Gastrocnemius medialis (tissue), 4 donors: Measurements from ENCODE around the gene SMYD3. TPM values are rescaled to one million over a fixed set of nuclear protein-coding genes. Genes with fewer than 3 reads are reported as not detected.

ENCODE experiments used
- ATAC-seq, 2 donors: fragments of 150-250 bp; one replicate each; pipeline ENCODE4 v1.9.1; 2016
- DNase-seq, 2 donors: peaks; one replicate each; pipeline ENCODE4 v3.0.0-alpha.2; 2019
- H3K27ac ChIP-seq, 4 donors: fragments of 200-600 bp; sonication (generic); 1 replicate in 1 of 4; 2 replicates in 3 of 4; pipeline ENCODE4 v1.5.1; 2016 to 2018; ENCODE audit warnings: mild to moderate bottlenecking in 2 of 4, moderate library complexity in 1 of 4
- H3K27me3 ChIP-seq, 3 donors: fragments of 200-600 bp; sonication (generic) in 2 of 3; 1 replicate in 1 of 3; 2 replicates in 2 of 3; pipeline versions ENCODE4 v1.5.1 to v1.6.0; 2016 to 2019; ENCODE audit warnings: mild to moderate bottlenecking in 1 of 3, moderate library complexity in 1 of 3
- H3K36me3 ChIP-seq, 2 donors: fragments of 200-600 bp; sonication (generic) in 1 of 2; one replicate each; pipeline ENCODE4 v1.5.1; 2017 to 2018
- H3K4me1 ChIP-seq, 2 donors: fragments of 200-600 bp; sonication (generic) in 1 of 2; one replicate each; pipeline ENCODE4 v1.5.1; 2016 to 2017; ENCODE audit warnings: mild to moderate bottlenecking in 2 of 2
- H3K4me3 ChIP-seq, 4 donors: fragments of 200-600 bp; sonication (generic) in 3 of 4; 1 replicate in 1 of 4; 2 replicates in 3 of 4; pipeline ENCODE4 v1.5.1; 2016 to 2019; ENCODE audit warnings: mild to moderate bottlenecking in 2 of 4
- H3K9me3 ChIP-seq, 3 donors: fragments of 200-600 bp; sonication (generic) in 2 of 3; 1 replicate in 1 of 3; 2 replicates in 2 of 3; pipeline ENCODE4 v1.5.1; 2016 to 2019
- POLR2A ChIP-seq, 2 donors: fragments of 450-650 bp; IDR thresholded peaks; one replicate each; pipeline ENCODE4 v1.6.1; 2017; ENCODE audit warnings: antibody characterized with exemption in 2 of 2, mild to moderate bottlenecking in 2 of 2, moderate library complexity in 2 of 2
- in situ Hi-C, 4 donors: fragments of 200-750 bp; cut with MboI; loops; one replicate each; pipeline versions ENCODE4 v1.15.0 to v1.8.0; 2017; ENCODE audit warnings: low sequenced_read_pairs in 4 of 4
- intact Hi-C: fragments of 100-400 bp; cut with DNase I; formaldehyde crosslinking; loops from one replicate; pipeline ENCODE4 v1.15.1; 2023; ENCODE audit warnings: low total_unique reads
- total RNA-seq, 4 donors: library from RNA; depleted of rRNA; stranded (reverse); fragments of >200 nt; gene quantifications; one replicate each; pipeline versions ENCODE4 v1.1.0 to v1.2.3, GENCODE V29; 2016
- TF ChIP-seq, protein P1 (sequence below), 5 experiments: fragments of 450-650 bp in 3 of 5; fragments of 200-600 bp in 2 of 5; sonication (generic) in 2 of 5; IDR thresholded peaks in 4 of 5; conservative IDR thresholded peaks in 1 of 5; 1 replicate in 4 of 5; 2 replicates in 1 of 5; pipeline ENCODE4 v1.5.1; 2016 to 2019; ENCODE audit warnings: antibody characterized with exemption in 5 of 5, mild to moderate bottlenecking in 3 of 5, moderate library complexity in 3 of 5

SMYD3 gene
- total RNA-seq, 4 donors from 2014 or later: 4.4 to 10.3 (median 6.3) TPM

DNA sequence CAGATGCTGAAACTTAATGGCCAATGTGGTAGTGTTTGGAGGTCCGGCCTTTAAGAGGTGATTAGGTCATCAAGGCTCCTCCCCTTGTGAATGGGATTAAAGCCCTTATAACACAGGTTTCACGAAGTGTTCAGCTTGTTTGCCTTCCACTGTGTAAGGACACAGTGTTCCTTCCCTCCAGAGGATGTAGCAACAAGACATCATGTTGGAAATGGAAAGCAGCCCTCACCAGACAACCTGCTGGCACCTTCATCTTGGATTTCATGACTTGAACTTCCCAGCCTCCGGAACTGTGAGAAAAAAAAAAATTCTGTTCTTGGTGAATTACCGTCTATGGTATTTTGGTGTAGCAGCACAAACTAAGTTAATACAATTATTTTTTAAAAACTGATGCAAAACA, 738.5 kb downstream of the SMYD3 start:
- no peaks in the 10 kb centered on the region for H3K9me3 ChIP-seq
- intact Hi-C loops (no loop called here), in situ Hi-C loops (no loop called here)
- peaks cover 0 to 5% of the 10 kb centered on the region in 2 donors for H3K36me3 ChIP-seq
- H3K4me1 ChIP-seq: no peaks in the 10 kb centered on the region
- H3K27me3 ChIP-seq: no peaks in the 10 kb centered on the region
- no peak for TF ChIP-seq POLR2A (IDR thresholded peaks at IDR 0.05)
- TF ChIP-seq, protein P1, sequence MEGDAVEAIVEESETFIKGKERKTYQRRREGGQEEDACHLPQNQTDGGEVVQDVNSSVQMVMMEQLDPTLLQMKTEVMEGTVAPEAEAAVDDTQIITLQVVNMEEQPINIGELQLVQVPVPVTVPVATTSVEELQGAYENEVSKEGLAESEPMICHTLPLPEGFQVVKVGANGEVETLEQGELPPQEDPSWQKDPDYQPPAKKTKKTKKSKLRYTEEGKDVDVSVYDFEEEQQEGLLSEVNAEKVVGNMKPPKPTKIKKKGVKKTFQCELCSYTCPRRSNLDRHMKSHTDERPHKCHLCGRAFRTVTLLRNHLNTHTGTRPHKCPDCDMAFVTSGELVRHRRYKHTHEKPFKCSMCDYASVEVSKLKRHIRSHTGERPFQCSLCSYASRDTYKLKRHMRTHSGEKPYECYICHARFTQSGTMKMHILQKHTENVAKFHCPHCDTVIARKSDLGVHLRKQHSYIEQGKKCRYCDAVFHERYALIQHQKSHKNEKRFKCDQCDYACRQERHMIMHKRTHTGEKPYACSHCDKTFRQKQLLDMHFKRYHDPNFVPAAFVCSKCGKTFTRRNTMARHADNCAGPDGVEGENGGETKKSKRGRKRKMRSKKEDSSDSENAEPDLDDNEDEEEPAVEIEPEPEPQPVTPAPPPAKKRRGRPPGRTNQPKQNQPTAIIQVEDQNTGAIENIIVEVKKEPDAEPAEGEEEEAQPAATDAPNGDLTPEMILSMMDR (IDR thresholded peaks at IDR 0.05 in 4 of 5, conservative IDR thresholded peaks at IDR 0.05 in 1 of 5): no peak
- DNase-seq: no peak
- ATAC-seq: no peak
- H3K4me3 ChIP-seq: no peak overlapping the region
- H3K27ac ChIP-seq: no peak overlapping the region

DNA sequence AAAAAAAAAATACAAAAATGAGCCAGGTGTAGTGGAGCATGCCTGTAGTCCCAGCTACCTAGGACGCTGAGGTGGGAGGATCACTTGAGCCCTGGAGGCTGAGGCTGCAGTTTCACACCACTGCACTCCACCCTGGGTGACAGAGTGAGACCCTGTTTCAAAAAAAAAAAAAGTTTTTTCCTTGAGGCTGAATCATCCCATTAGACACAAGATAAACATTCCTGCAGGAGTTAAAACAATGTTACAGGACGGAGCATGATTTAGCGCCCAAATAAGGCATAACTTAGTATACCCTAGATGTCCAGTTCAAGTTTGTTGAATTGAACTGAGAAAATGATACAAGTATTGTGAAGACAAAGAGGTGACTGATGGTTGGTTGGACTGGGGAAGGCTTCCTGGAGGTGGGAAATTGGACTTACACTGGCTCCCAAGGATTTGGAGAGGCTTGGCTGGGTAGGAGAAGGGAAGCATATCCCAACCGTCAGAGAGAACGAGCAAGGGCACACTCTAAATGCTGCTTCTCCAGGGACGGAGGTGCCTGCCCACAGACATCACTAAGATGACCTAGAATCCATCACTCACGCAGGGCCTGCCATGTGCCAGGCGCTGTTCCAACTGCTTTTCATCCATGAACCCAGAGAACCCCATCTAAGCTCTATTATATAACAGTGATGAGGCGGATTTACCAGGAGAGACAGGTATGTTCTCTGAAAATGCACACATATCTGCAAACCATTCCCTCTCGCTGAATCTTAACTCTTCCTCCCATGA, 741.7 kb downstream of the SMYD3 start:
- Histone ChIP-seq H3K4me3 (no peak overlapping the region), H3K36me3 (peaks cover 0 to 6% of the 10 kb centered on the region in 2 donors), H3K4me1 (no peaks in the 10 kb centered on the region), H3K27me3 (no peaks in the 10 kb centered on the region), H3K27ac (no peak overlapping the region), H3K9me3 (no peaks in the 10 kb centered on the region)
- in situ Hi-C loops: no loop called here
- intact Hi-C loops: no loop called here
- no peak for ATAC-seq
- no peak for DNase-seq
- TF ChIP-seq, protein P1 (IDR thresholded peaks at IDR 0.05 in 4 of 5, conservative IDR thresholded peaks at IDR 0.05 in 1 of 5): no peak
- TF ChIP-seq POLR2A (IDR thresholded peaks at IDR 0.05): no peak

DNA sequence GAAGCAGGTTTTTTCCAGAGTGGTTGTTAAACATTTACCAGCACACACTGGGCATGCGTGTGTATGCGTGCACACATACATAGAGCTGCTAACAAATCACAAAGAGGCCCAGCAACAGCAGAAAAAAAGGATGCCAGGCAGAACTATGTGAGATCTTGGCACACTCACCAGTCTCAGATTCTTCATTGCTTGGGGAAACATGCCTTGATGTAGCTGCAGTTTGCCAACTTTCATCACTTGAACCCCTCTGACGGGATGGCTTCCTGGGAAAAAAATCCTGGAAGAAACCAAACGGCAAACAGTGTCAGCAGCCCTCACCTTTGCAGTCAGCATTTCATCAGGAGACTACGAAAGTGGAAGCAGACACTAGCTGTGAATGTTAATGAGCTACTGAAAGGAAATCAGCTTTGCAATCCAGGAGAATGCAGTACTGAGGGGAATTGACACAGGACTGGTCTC, 743.2 kb downstream of the SMYD3 start:
- Histone ChIP-seq H3K27ac (no peak overlapping the region), H3K27me3 (no peaks in the 10 kb centered on the region), H3K9me3 (no peaks in the 10 kb centered on the region), H3K36me3 (peaks cover 0 to 6% of the 10 kb centered on the region in 2 donors), H3K4me3 (no peak overlapping the region), H3K4me1 (no peaks in the 10 kb centered on the region)
- in situ Hi-C loops: no loop called here
- no peak for ATAC-seq
- TF ChIP-seq POLR2A (IDR thresholded peaks at IDR 0.05): no peak
- TF ChIP-seq, protein P1 (IDR thresholded peaks at IDR 0.05 in 4 of 5, conservative IDR thresholded peaks at IDR 0.05 in 1 of 5): no peak
- DNase-seq: no peak
- intact Hi-C loops: no loop called here

DNA sequence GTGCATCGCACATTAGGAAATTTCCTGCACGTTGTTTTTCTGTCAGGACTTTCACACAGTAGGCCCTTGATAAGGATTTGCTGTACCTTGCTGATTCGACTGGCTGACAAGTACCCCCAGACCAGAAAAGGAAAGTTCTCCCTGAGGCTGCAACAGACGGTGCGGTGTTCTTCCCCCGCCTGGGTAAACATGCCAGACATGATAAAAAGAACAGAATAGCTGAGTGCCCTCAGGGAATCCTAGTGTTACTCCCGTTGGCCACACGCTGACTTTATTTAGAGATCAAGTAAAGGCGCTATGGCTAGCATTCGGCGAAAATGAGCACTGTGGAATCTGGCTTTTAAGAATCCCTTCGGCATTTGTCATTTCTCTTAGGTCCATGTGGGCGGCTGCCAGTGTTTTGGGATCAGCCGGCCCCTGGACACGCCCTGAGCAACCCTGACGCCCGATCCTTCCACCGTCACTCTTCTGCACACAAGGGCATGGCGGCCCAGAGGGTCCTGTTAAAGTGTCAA, 744.6 kb downstream of the SMYD3 start:
- no peaks in the 10 kb centered on the region for H3K4me1 ChIP-seq
- H3K27ac ChIP-seq: no peak overlapping the region
- ATAC-seq: no peak
- intact Hi-C loops: no loop called here
- no peak overlapping the region for H3K4me3 ChIP-seq
- no peaks in the 10 kb centered on the region for H3K27me3 ChIP-seq
- peaks cover 0 to 6% of the 10 kb centered on the region in 2 donors for H3K36me3 ChIP-seq
- in situ Hi-C loops: no loop called here
- TF ChIP-seq, protein P1 (IDR thresholded peaks at IDR 0.05 in 4 of 5, conservative IDR thresholded peaks at IDR 0.05 in 1 of 5): no peak
- TF ChIP-seq POLR2A (IDR thresholded peaks at IDR 0.05): no peak
- DNase-seq: no peak
- no peaks in the 10 kb centered on the region for H3K9me3 ChIP-seq
